Measurements from ENCODE around the gene MTMR12. TPM values are rescaled to one million over a fixed set of nuclear protein-coding genes. Genes with fewer than 3 reads are reported as not detected.

The MTMR12 gene
- total RNA-seq, 6 experiments from 2014 or later, result 20.7 to 26.0 (median 22.4) TPM

DNA sequence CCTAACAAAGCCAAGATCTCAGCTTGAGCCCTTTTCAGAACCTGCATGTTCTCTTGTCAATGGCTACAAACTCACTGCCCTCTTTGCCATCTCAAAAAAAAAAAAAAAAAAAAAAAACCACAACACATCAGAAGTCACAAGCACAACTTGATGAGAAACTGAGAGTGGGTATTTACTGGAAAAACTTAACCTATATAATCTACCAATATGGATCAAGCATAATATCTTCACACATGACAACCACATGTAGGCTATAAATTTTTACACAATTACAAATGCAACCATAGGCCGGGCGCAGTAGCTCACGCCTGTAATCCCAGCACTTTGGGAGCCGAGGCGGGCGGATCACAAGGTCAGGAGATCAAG, 9.0 kb downstream of the MTMR12 start:
- peaks cover 5% of the 10 kb centered on the region; the same call in 1 of the 2 replicates for H3K36me3 Mint-ChIP-seq (ENCODE audit: low read depth)
- H3K27me3 Mint-ChIP-seq (ENCODE audit: insufficient read depth), result no peaks in the 10 kb centered on the region; the same call in 1 of the 2 replicates
- H3K4me1 Mint-ChIP-seq (ENCODE audit: low read depth), result peaks cover 29% of the 10 kb centered on the region
- TF ChIP-seq, protein P1, sequence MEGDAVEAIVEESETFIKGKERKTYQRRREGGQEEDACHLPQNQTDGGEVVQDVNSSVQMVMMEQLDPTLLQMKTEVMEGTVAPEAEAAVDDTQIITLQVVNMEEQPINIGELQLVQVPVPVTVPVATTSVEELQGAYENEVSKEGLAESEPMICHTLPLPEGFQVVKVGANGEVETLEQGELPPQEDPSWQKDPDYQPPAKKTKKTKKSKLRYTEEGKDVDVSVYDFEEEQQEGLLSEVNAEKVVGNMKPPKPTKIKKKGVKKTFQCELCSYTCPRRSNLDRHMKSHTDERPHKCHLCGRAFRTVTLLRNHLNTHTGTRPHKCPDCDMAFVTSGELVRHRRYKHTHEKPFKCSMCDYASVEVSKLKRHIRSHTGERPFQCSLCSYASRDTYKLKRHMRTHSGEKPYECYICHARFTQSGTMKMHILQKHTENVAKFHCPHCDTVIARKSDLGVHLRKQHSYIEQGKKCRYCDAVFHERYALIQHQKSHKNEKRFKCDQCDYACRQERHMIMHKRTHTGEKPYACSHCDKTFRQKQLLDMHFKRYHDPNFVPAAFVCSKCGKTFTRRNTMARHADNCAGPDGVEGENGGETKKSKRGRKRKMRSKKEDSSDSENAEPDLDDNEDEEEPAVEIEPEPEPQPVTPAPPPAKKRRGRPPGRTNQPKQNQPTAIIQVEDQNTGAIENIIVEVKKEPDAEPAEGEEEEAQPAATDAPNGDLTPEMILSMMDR (IDR thresholded peaks at IDR 0.05), result no peak
- no peak overlapping the region for H3K27ac Mint-ChIP-seq
- no peak overlapping the region for H3K4me3 Mint-ChIP-seq
- H3K9me3 Mint-ChIP-seq, result no peaks in the 10 kb centered on the region
- DNase-seq, result no peak

DNA sequence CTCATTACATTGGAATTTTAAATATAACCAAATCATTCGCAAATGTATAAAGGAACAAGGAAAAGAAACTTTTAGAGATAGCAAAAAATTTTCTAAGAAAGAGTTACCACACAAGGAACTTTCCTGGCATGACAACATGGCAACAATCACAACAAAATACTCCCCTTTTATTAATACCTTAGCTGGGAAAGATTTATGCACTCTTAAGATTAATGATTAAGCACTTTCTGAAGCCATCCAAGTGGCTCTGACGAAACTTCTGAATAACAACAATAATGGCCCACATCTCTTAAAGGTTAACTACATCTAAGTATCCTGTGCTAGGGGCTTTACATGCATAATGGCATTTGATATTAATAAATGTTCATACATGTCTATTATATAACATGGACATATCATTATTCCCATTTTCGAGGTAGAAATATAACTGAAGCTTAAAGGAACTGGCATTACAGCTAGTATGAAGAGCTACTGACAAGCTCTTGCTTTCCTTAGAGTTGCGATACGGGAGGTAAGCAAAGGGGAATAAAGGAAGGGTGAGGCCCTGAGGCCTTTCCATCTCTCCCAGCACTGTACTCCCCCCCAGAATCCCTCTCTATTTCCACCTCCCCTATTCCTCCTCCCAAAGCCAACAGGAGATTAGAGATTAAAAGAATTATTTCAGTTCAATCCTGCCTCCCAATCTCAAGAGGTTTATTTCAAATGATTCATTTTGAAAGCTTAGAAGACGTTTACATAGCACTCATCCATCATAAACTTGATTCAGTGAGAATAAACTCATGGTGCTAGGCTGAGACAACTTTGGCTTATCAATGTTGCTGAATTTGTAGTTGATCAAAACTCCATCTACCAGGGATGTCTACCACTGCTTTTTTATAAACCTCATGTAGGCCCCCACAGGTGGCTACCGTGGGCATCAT, 9.6 kb downstream of the MTMR12 start:
- DNase-seq, result no peak
- H3K36me3 Mint-ChIP-seq (ENCODE audit: low read depth), result peaks cover 5% of the 10 kb centered on the region; the same call in 1 of the 2 replicates
- peak overlapping the region; percentile 29; the same call in 1 of the 2 replicates for H3K27ac Mint-ChIP-seq
- peaks cover 31% of the 10 kb centered on the region for H3K4me1 Mint-ChIP-seq (ENCODE audit: low read depth)
- TF ChIP-seq, protein P1 (IDR thresholded peaks at IDR 0.05), result no peak
- no peaks in the 10 kb centered on the region for H3K9me3 Mint-ChIP-seq
- no peak overlapping the region for H3K4me3 Mint-ChIP-seq
- H3K27me3 Mint-ChIP-seq (ENCODE audit: insufficient read depth), result no peaks in the 10 kb centered on the region; the same call in 1 of the 2 replicates

DNA sequence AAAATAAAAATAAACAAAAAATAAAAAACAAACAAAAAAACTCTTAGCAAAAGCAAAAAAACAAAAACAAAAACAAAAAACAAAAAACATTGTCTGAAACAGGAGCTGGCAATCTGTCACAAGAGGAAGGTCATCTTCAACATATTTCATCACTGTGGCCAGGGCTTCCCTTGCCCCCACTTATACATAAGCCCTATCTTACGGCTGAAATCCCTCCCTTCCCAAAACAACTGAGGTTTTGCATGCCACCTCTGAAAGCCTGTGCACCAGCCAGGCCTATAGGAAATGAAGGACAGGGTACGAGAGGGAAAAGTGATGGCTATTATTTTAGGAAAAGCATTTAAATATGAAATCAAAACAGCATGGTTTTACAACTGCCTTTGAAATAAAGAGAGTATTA, 10.8 kb downstream of the MTMR12 start:
- H3K36me3 Mint-ChIP-seq (ENCODE audit: low read depth), result peaks cover 5% of the 10 kb centered on the region; the same call in 1 of the 2 replicates
- H3K27ac Mint-ChIP-seq, result no peak overlapping the region
- H3K9me3 Mint-ChIP-seq, result no peaks in the 10 kb centered on the region
- H3K4me1 Mint-ChIP-seq (ENCODE audit: low read depth), result peaks cover 43% of the 10 kb centered on the region
- TF ChIP-seq, protein P1 (IDR thresholded peaks at IDR 0.05), result no peak
- no peak overlapping the region for H3K4me3 Mint-ChIP-seq
- no peak for DNase-seq
- no peaks in the 10 kb centered on the region; the same call in 1 of the 2 replicates for H3K27me3 Mint-ChIP-seq (ENCODE audit: insufficient read depth)

DNA sequence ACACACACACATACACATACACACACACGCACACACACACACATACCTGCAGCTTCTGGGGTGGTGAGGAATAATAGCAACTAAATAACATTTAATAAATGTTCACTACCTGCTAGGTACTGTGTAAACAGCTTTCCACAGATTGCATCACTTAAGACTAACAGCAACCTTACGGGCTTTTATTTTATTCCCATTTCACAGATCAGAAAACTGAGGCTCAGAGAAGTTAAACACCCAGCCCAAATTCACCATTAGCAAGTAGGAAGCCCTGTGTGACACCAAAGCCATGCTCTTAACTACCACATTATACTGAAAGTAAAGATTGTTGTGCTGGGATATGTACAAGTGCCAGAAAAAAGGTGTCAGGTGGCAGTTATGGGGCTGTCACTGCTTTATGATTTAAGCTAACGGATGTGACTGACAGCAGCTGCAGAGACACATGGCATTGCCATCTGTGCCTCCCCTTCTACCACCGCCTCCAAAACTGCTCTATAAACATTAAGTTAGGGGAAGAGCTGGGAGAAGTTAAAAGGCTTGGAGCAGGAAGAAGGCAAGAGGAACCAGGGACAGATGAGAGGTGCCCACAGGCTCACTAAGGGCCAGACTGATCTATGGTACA, 13.6 kb downstream of the MTMR12 start:
- DNase-seq, result no peak
- peaks cover under 1% of the 10 kb centered on the region; the same call in 1 of the 2 replicates for H3K36me3 Mint-ChIP-seq (ENCODE audit: low read depth)
- H3K9me3 Mint-ChIP-seq, result no peaks in the 10 kb centered on the region
- H3K27ac Mint-ChIP-seq, result no peak overlapping the region
- H3K4me1 Mint-ChIP-seq (ENCODE audit: low read depth), result peaks cover 35% of the 10 kb centered on the region
- H3K4me3 Mint-ChIP-seq, result no peak overlapping the region
- TF ChIP-seq, protein P1 (IDR thresholded peaks at IDR 0.05), result no peak
- peaks cover 1% of the 10 kb centered on the region for H3K27me3 Mint-ChIP-seq (ENCODE audit: insufficient read depth)

DNA sequence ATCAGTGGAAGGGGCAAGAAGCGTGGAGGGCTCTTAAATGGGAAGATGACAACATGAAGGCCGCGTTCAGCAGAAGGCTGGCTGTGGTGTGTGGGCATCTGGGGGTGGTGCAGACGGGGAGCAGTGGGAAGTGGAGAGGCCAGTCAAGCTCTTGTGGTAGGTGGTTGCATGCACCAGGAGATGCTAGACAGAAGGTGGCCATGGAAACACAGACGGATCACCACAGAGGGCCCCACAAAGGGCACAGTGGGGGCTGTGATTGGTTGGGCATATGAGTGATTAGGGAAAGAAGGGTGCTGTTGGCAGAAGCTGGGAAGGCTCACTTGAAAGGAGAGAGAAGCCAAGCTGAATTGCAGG, 14.7 kb downstream of the MTMR12 start:
- no peak overlapping the region for H3K4me3 Mint-ChIP-seq
- peaks cover 1% of the 10 kb centered on the region for H3K27me3 Mint-ChIP-seq (ENCODE audit: insufficient read depth)
- DNase-seq, result no peak
- TF ChIP-seq, protein P1 (IDR thresholded peaks at IDR 0.05), result no peak
- peaks cover 28% of the 10 kb centered on the region for H3K4me1 Mint-ChIP-seq (ENCODE audit: low read depth)
- peaks cover 9% of the 10 kb centered on the region for H3K36me3 Mint-ChIP-seq (ENCODE audit: low read depth)
- peak overlapping the region; percentile 44 for H3K27ac Mint-ChIP-seq
- H3K9me3 Mint-ChIP-seq, result no peaks in the 10 kb centered on the region
